Measurements from ENCODE around the gene MPIG6B. TPM values are rescaled to one million over a fixed set of nuclear protein-coding genes. Genes with fewer than 3 reads are reported as not detected.

MPIG6B gene
- total and polyA plus RNA-seq, 2 donors, result 0.14 to 0.32 TPM

GRCh38 chr6:31687321-31687720, 35.9 kb upstream of the MPIG6B start:
- 96% methylated on average over 8 of the region's 8 CpGs for WGBS
- peaks cover 70 to 77% of the 10 kb centered on the region in 2 donors for H3K36me3 ChIP-seq (ENCODE audit: control insufficient read depth in 2 of 2, insufficient read depth in 2 of 2, low read length in 1 of 2)

GRCh38 chr6:31687860-31688693, 35.1 kb upstream of the MPIG6B start:
- Histone ChIP-seq H3K36me3 (ENCODE audit: control insufficient read depth in 2 of 2, insufficient read depth in 2 of 2, low read length in 1 of 2) (peaks cover 77 to 85% of the 10 kb centered on the region in 2 donors), H3K4me3 (ENCODE audit: low read length in 2 of 2) (no peak overlapping the region), H3K27ac (ENCODE audit: low read depth in 1 of 2, low read length in 1 of 2) (no peak overlapping the region), H3K4me1 (ENCODE audit: control insufficient read depth in 2 of 2, insufficient read depth in 2 of 2, low read length in 2 of 2) (no peaks in the 10 kb centered on the region), H3K27me3 (ENCODE audit: control insufficient read depth in 2 of 2, insufficient read depth in 1 of 2, low read length in 1 of 2) (peaks cover 0 to 5% of the 10 kb centered on the region in 2 donors), H3K9me3 (ENCODE audit: control insufficient read depth in 2 of 2, insufficient read depth in 1 of 2, low read length in 1 of 2) (no peaks in the 10 kb centered on the region)
- WGBS, result 97% methylated on average over 14 of the region's 14 CpGs
- DNase-seq (ENCODE audit: low read depth in 6 of 9, low spot score in 9 of 9), result no peak

More at GRCh38 chr6:31687321-31687720, 35.9 kb upstream of the MPIG6B start:
- DNase-seq (ENCODE audit: low read depth in 6 of 9, low spot score in 9 of 9), result no peak
- peaks cover 0 to 11% of the 10 kb centered on the region in 2 donors for H3K27me3 ChIP-seq (ENCODE audit: control insufficient read depth in 2 of 2, insufficient read depth in 1 of 2, low read length in 1 of 2)
- no peak overlapping the region for H3K4me3 ChIP-seq (ENCODE audit: low read length in 2 of 2)
- no peaks in the 10 kb centered on the region for H3K9me3 ChIP-seq (ENCODE audit: control insufficient read depth in 2 of 2, insufficient read depth in 1 of 2, low read length in 1 of 2)
- no peaks in the 10 kb centered on the region for H3K4me1 ChIP-seq (ENCODE audit: control insufficient read depth in 2 of 2, insufficient read depth in 2 of 2, low read length in 2 of 2)
- no peak overlapping the region for H3K27ac ChIP-seq (ENCODE audit: low read depth in 1 of 2, low read length in 1 of 2)

GRCh38 chr6:31689249-31690110, 33.7 kb upstream of the MPIG6B start:
- whole genome bisulfite sequencing, result 95% methylated on average over 11 of the region's 11 CpGs
- Histone ChIP-seq H3K27ac (ENCODE audit: low read depth in 1 of 2, low read length in 1 of 2) (no peak overlapping the region), H3K4me3 (ENCODE audit: low read length in 2 of 2) (no peak overlapping the region), H3K9me3 (ENCODE audit: control insufficient read depth in 2 of 2, insufficient read depth in 1 of 2, low read length in 1 of 2) (no peaks in the 10 kb centered on the region), H3K36me3 (ENCODE audit: control insufficient read depth in 2 of 2, insufficient read depth in 2 of 2, low read length in 1 of 2) (peaks cover 87 to 88% of the 10 kb centered on the region in 2 donors), H3K4me1 (ENCODE audit: control insufficient read depth in 2 of 2, insufficient read depth in 2 of 2, low read length in 2 of 2) (no peaks in the 10 kb centered on the region), H3K27me3 (ENCODE audit: control insufficient read depth in 2 of 2, insufficient read depth in 1 of 2, low read length in 1 of 2) (no peaks in the 10 kb centered on the region)
- no peak for DNase-seq (ENCODE audit: low read depth in 6 of 9, low spot score in 9 of 9)

GRCh38 chr6:31690231-31691077, 32.7 kb upstream of the MPIG6B start:
- peaks cover 91 to 95% of the 10 kb centered on the region in 2 donors for H3K36me3 ChIP-seq (ENCODE audit: control insufficient read depth in 2 of 2, insufficient read depth in 2 of 2, low read length in 1 of 2)
- no peak overlapping the region for H3K27ac ChIP-seq (ENCODE audit: low read depth in 1 of 2, low read length in 1 of 2)
- WGBS, result 97% methylated on average over 10 of the region's 10 CpGs
- DNase-seq (ENCODE audit: low read depth in 6 of 9, low spot score in 9 of 9), result no peak
- no peaks in the 10 kb centered on the region for H3K4me1 ChIP-seq (ENCODE audit: control insufficient read depth in 2 of 2, insufficient read depth in 2 of 2, low read length in 2 of 2)
- no peaks in the 10 kb centered on the region for H3K27me3 ChIP-seq (ENCODE audit: control insufficient read depth in 2 of 2, insufficient read depth in 1 of 2, low read length in 1 of 2)
- no peaks in the 10 kb centered on the region for H3K9me3 ChIP-seq (ENCODE audit: control insufficient read depth in 2 of 2, insufficient read depth in 1 of 2, low read length in 1 of 2)
- no peak overlapping the region for H3K4me3 ChIP-seq (ENCODE audit: low read length in 2 of 2)

- H3K27ac ChIP-seq (ENCODE audit: low read depth in 1 of 2, low read length in 1 of 2), result no peak overlapping the region
- no peaks in the 10 kb centered on the region for H3K27me3 ChIP-seq (ENCODE audit: control insufficient read depth in 2 of 2, insufficient read depth in 1 of 2, low read length in 1 of 2)
- H3K4me3 ChIP-seq (ENCODE audit: low read length in 2 of 2), result no peak overlapping the region
- H3K4me1 ChIP-seq (ENCODE audit: control insufficient read depth in 2 of 2, insufficient read depth in 2 of 2, low read length in 2 of 2), result no peaks in the 10 kb centered on the region
- 98% methylated on average over 6 of the region's 6 CpGs for WGBS
- no peak for DNase-seq (ENCODE audit: low read depth in 6 of 9, low spot score in 9 of 9)
- H3K36me3 ChIP-seq (ENCODE audit: control insufficient read depth in 2 of 2, insufficient read depth in 2 of 2, low read length in 1 of 2), result peaks cover 87 to 88% of the 10 kb centered on the region in 2 donors
- H3K9me3 ChIP-seq (ENCODE audit: control insufficient read depth in 2 of 2, insufficient read depth in 1 of 2, low read length in 1 of 2), result no peaks in the 10 kb centered on the region
Observed at GRCh38 chr6:31691078-31691463, 32.1 kb upstream of the MPIG6B start.

GRCh38 chr6:31691564-31692108, 31.5 kb upstream of the MPIG6B start:
- no peak for DNase-seq (ENCODE audit: low read depth in 6 of 9, low spot score in 9 of 9)
- H3K4me1 ChIP-seq (ENCODE audit: control insufficient read depth in 2 of 2, insufficient read depth in 2 of 2, low read length in 2 of 2), result no peaks in the 10 kb centered on the region
- WGBS, result 99% methylated on average over 12 of the region's 12 CpGs

GRCh38 chr6:31692353-31692752, 30.8 kb upstream of the MPIG6B start:
- Histone ChIP-seq H3K36me3 (ENCODE audit: control insufficient read depth in 2 of 2, insufficient read depth in 2 of 2, low read length in 1 of 2) (peaks cover 80 to 86% of the 10 kb centered on the region in 2 donors), H3K4me1 (ENCODE audit: control insufficient read depth in 2 of 2, insufficient read depth in 2 of 2, low read length in 2 of 2) (peaks cover 0 to 2% of the 10 kb centered on the region in 2 donors), H3K27me3 (ENCODE audit: control insufficient read depth in 2 of 2, insufficient read depth in 1 of 2, low read length in 1 of 2) (no peaks in the 10 kb centered on the region), H3K27ac (ENCODE audit: low read depth in 1 of 2, low read length in 1 of 2) (no peak overlapping the region), H3K9me3 (ENCODE audit: control insufficient read depth in 2 of 2, insufficient read depth in 1 of 2, low read length in 1 of 2) (no peaks in the 10 kb centered on the region), H3K4me3 (ENCODE audit: low read length in 2 of 2) (no peak overlapping the region)
- WGBS, result 97% methylated on average over 4 of the region's 4 CpGs
- no peak for DNase-seq (ENCODE audit: low read depth in 6 of 9, low spot score in 9 of 9)

More at GRCh38 chr6:31691564-31692108, 31.5 kb upstream of the MPIG6B start:
- Histone ChIP-seq H3K4me3 (ENCODE audit: low read length in 2 of 2) (no peak overlapping the region), H3K27ac (ENCODE audit: low read depth in 1 of 2, low read length in 1 of 2) (no peak overlapping the region), H3K9me3 (ENCODE audit: control insufficient read depth in 2 of 2, insufficient read depth in 1 of 2, low read length in 1 of 2) (no peaks in the 10 kb centered on the region), H3K27me3 (ENCODE audit: control insufficient read depth in 2 of 2, insufficient read depth in 1 of 2, low read length in 1 of 2) (no peaks in the 10 kb centered on the region), H3K36me3 (ENCODE audit: control insufficient read depth in 2 of 2, insufficient read depth in 2 of 2, low read length in 1 of 2) (peaks cover 83 to 88% of the 10 kb centered on the region in 2 donors)

- H3K27ac ChIP-seq (ENCODE audit: low read depth in 1 of 2, low read length in 1 of 2), result no peak overlapping the region
- WGBS, result 97% methylated on average over 9 of the region's 9 CpGs
- no peaks in the 10 kb centered on the region for H3K9me3 ChIP-seq (ENCODE audit: control insufficient read depth in 2 of 2, insufficient read depth in 1 of 2, low read length in 1 of 2)
- peaks cover 75 to 81% of the 10 kb centered on the region in 2 donors for H3K36me3 ChIP-seq (ENCODE audit: control insufficient read depth in 2 of 2, insufficient read depth in 2 of 2, low read length in 1 of 2)
- no peaks in the 10 kb centered on the region for H3K27me3 ChIP-seq (ENCODE audit: control insufficient read depth in 2 of 2, insufficient read depth in 1 of 2, low read length in 1 of 2)
- peaks cover 0 to 3% of the 10 kb centered on the region in 2 donors for H3K4me1 ChIP-seq (ENCODE audit: control insufficient read depth in 2 of 2, insufficient read depth in 2 of 2, low read length in 2 of 2)
- H3K4me3 ChIP-seq (ENCODE audit: low read length in 2 of 2), result no peak overlapping the region
- DNase-seq (ENCODE audit: low read depth in 6 of 9, low spot score in 9 of 9), result no peak
Observed at GRCh38 chr6:31692886-31693285, 30.3 kb upstream of the MPIG6B start.

All from thymus (tissue), 11 donors.